ENCODE measurements around the gene SMARCC2.

SMARCC2 gene

GRCh38 chr12:56152756-56153677 is 36.3 kb downstream of the SMARCC2 start:
- FAIRE-seq (no peak), DNase-seq (ENCODE audit: insufficient read length, low spot score) (no peak)

GRCh38 chr12:56152132-56152755 is 37.0 kb downstream of the SMARCC2 start, which contains the start of gene MYL6B:
TSS of gene MYL6B (plus strand) at chr12:56152587. CDS start at chr12:56153919, 1,332 bp downstream.
- DNase-seq (ENCODE audit: insufficient read length, low spot score) (peak; percentile 80), FAIRE-seq (peak; percentile 88)

- FAIRE-seq (peak; percentile 56), DNase-seq (ENCODE audit: insufficient read length, low spot score) (peak; percentile 49)
Observed at GRCh38 chr12:56151672-56152131, 37.6 kb downstream of the SMARCC2 start.

GRCh38 chr12:56150563-56150962 is 38.7 kb downstream of the SMARCC2 start:
- no peak for DNase-seq (ENCODE audit: insufficient read length, low spot score)
- peak; percentile 77 for FAIRE-seq

- no peak for DNase-seq (ENCODE audit: insufficient read length, low spot score)
- no peak for FAIRE-seq
Observed at GRCh38 chr12:56146492-56147460, 42.5 kb downstream of the SMARCC2 start.

GRCh38 chr12:56145217-56145616 is 44.1 kb downstream of the SMARCC2 start:
- FAIRE-seq = no peak
- DNase-seq (ENCODE audit: insufficient read length, low spot score) = no peak

- FAIRE-seq (no peak), DNase-seq (ENCODE audit: insufficient read length, low spot score) (no peak)
Observed at GRCh38 chr12:56143870-56144269, 45.4 kb downstream of the SMARCC2 start.

GRCh38 chr12:56143217-56143616 is 46.1 kb downstream of the SMARCC2 start:
- DNase-seq (ENCODE audit: insufficient read length, low spot score) (no peak), FAIRE-seq (no peak)

GRCh38 chr12:56141946-56142784 is 47.1 kb downstream of the SMARCC2 start:
- FAIRE-seq (no peak), DNase-seq (ENCODE audit: insufficient read length, low spot score) (no peak)

- FAIRE-seq = no peak
- DNase-seq (ENCODE audit: insufficient read length, low spot score) = no peak
Observed at GRCh38 chr12:56137853-56138571, 51.3 kb downstream of the SMARCC2 start.

GRCh38 chr12:56134897-56135296 is 54.4 kb downstream of the SMARCC2 start:
- FAIRE-seq (no peak), DNase-seq (ENCODE audit: insufficient read length, low spot score) (no peak)

- FAIRE-seq = no peak
- no peak for DNase-seq (ENCODE audit: insufficient read length, low spot score)
Observed at GRCh38 chr12:56130876-56131275, 58.4 kb downstream of the SMARCC2 start.

GRCh38 chr12:56129942-56130495 is 59.3 kb downstream of the SMARCC2 start:
- FAIRE-seq (no peak), DNase-seq (ENCODE audit: insufficient read length, low spot score) (no peak)

- FAIRE-seq = peak; percentile 33
- DNase-seq (ENCODE audit: insufficient read length, low spot score) = no peak
Observed at GRCh38 chr12:56129206-56129941, 59.9 kb downstream of the SMARCC2 start.

- no peak for DNase-seq (ENCODE audit: insufficient read length, low spot score)
- FAIRE-seq = no peak
Observed at GRCh38 chr12:56128670-56129205, 60.5 kb downstream of the SMARCC2 start.

GRCh38 chr12:56127888-56128669 is 61.2 kb downstream of the SMARCC2 start, which contains the start of gene ESYT1:
TSS of gene ESYT1 (plus strand) at chr12:56128267. CDS start at chr12:56128320, 53 bp downstream.
- FAIRE-seq (peak; percentile 92), DNase-seq (ENCODE audit: insufficient read length, low spot score) (peak; percentile 83)

- DNase-seq (ENCODE audit: insufficient read length, low spot score) = no peak
- FAIRE-seq = no peak
Observed at GRCh38 chr12:56127485-56127887, 61.8 kb downstream of the SMARCC2 start.

Data from GM19239 (cell line).